UCSD-AML1 (cell line): ENCODE measurements around the gene CCR4.
"Not testable (repeated sequence)": the region's sequence is repeated elsewhere in the genome, so short reads cannot be mapped to it uniquely, and the experiment has no call there.

ENCODE experiments used
- DNase-seq: peaks from one replicate; lab custom pipeline; 2025; ENCODE audit not compliant: unreplicated experiment; lab: John Stamatoyannopoulos, UW

The CCR4 gene

GRCh38 chr3:32951410-32951811 lies at the start of gene CCR4:
CCR4 (plus strand) TSS chr3:32951644; CDS start chr3:32953423, 1,779 bp downstream.
- DNase-seq, result peak; percentile 60

GRCh38 chr3:32902887-32903371 lies 48.5 kb upstream of the CCR4 start:
- not testable (repeated sequence) for DNase-seq

- DNase-seq, result no peak
Measured at GRCh38 chr3:32903953-32904352, 47.5 kb upstream of the CCR4 start.

- no peak for DNase-seq
Measured at GRCh38 chr3:32909999-32910398, 41.4 kb upstream of the CCR4 start.

GRCh38 chr3:32910954-32911353 lies 40.5 kb upstream of the CCR4 start:
- DNase-seq, result no peak

GRCh38 chr3:32912046-32912445 lies 39.4 kb upstream of the CCR4 start:
- DNase-seq, result no peak

GRCh38 chr3:32913790-32914446 lies 37.5 kb upstream of the CCR4 start:
- DNase-seq, result no peak

- no peak for DNase-seq
Measured at GRCh38 chr3:32919920-32920319, 31.5 kb upstream of the CCR4 start.

- no peak for DNase-seq
Measured at GRCh38 chr3:32922078-32922477, 29.4 kb upstream of the CCR4 start.

GRCh38 chr3:32930161-32930560 lies 21.3 kb upstream of the CCR4 start:
- DNase-seq, result no peak

- DNase-seq, result not testable (repeated sequence)
Measured at GRCh38 chr3:32931273-32931672, 20.2 kb upstream of the CCR4 start.

GRCh38 chr3:32934150-32934742 lies 17.2 kb upstream of the CCR4 start:
- no peak for DNase-seq

GRCh38 chr3:32937331-32937730 lies 14.1 kb upstream of the CCR4 start:
- no peak for DNase-seq

- DNase-seq, result not testable (repeated sequence)
Measured at GRCh38 chr3:32939531-32940284, 11.7 kb upstream of the CCR4 start.

GRCh38 chr3:32940726-32941125 lies 10.7 kb upstream of the CCR4 start:
- DNase-seq, result no peak

GRCh38 chr3:32945136-32945535 lies 6.3 kb upstream of the CCR4 start:
- no peak for DNase-seq

GRCh38 chr3:32945598-32945997 lies 5.8 kb upstream of the CCR4 start:
- not testable (repeated sequence) for DNase-seq

GRCh38 chr3:32946973-32947788 lies 4.3 kb upstream of the CCR4 start:
- DNase-seq, result no peak

GRCh38 chr3:32947789-32948238 lies 3.6 kb upstream of the CCR4 start:
- DNase-seq, result peak; percentile 84

GRCh38 chr3:32948625-32949445 lies 2.6 kb upstream of the CCR4 start:
- DNase-seq, result no peak
